ENCODE measurements around the gene CENPQ.

Gene CENPQ

DNA sequence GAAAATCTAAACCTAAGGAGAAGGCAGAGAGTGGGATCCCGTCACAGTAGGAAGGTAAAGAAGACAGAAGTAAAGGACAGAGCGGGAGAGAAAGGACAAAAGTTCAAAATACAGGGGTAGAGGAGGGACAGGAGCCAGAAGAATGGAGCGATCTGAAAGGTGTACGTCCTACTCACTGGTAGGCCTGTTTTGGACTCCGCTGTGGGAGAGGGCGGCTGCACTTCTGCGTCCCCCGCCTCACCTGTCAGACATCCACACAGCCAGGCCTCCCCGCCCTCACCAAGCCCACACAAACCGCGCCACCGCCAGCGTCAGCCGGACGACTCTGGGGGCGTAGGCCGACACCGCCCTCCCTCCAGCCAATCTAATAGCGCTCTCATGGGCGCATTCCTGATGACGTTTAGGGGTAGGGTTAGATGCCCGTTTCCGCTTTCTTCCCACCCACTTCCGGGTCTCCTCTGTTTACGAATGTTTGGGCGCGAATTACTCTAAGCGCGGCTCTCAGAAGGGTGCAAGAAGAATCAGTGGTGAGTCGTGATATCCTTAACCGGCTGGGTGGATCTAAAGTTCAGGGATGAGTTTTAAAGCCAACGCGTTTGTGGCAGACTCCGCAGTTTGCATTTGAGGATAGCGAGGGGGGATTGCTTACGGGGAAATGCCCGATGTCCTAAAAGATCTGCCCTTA lies at the start of gene CENPQ, which contains the start of gene MMUT:
Gene CENPQ, plus strand, starts transcription at position 444 of the 685 bp plus-strand sequence. CDS start 6,807 bp downstream, outside the sequence.
Gene MMUT, minus strand, starts transcription at position 327 of the 685 bp plus-strand sequence. CDS start 3,787 bp downstream, outside the sequence.
- Histone ChIP-seq H3K36me3 (ENCODE audit: insufficient read depth, low read depth, low read length) (peaks cover 6% of the 10 kb centered on the region; the same call in 1 of the 2 replicates), H3K9me3 (ENCODE audit: insufficient read depth, low read depth, low read length) (no peaks in the 10 kb centered on the region), H3K9ac (ENCODE audit: low read depth, low read length) (peak within 1 kb of the TSS; percentile 97), H3K4me3 (ENCODE audit: low read length) (peak within 1 kb of the TSS; percentile 93), H3K4me1 (ENCODE audit: insufficient read depth, low read length) (0 out of 2 replicates have a peak, but pooled peaks cover 4% of the 10 kb centered on the region), H3K27me3 (ENCODE audit: insufficient read depth, low read length) (no peaks in the 10 kb centered on the region), H3K27ac (ENCODE audit: low read length) (peak within 1 kb of the TSS; percentile 42)

DNA sequence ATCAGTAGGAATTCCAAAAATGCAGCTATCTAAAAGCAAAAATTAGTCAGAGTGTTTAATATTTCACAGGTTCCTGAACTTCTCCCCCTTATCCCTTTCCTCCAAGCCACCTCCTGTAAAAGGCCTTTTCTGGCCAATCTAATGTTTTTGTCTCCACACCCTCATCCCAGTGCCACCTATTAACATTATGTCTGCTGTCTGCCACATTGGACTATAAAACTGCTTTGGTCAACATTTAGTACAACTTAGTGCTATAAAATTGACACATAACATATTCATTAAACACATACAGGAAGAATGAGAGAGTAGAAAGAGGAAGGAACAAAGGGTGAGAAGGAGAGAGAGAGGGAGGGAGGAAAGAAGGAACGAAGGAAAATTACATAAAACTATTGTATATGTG lies 47.8 kb upstream of the CENPQ start:
- no peaks in the 10 kb centered on the region for H3K9me3 ChIP-seq (ENCODE audit: insufficient read depth, low read depth, low read length)
- H3K4me1 ChIP-seq (ENCODE audit: insufficient read depth, low read length), result no peaks in the 10 kb centered on the region
- no peaks in the 10 kb centered on the region for H3K36me3 ChIP-seq (ENCODE audit: insufficient read depth, low read depth, low read length)
- no peaks in the 10 kb centered on the region for H3K27me3 ChIP-seq (ENCODE audit: insufficient read depth, low read length)
- H3K27ac ChIP-seq (ENCODE audit: low read length), result no peak overlapping the region
- H3K4me3 ChIP-seq (ENCODE audit: low read length), result no peak overlapping the region
- no peak overlapping the region for H3K9ac ChIP-seq (ENCODE audit: low read depth, low read length)

DNA sequence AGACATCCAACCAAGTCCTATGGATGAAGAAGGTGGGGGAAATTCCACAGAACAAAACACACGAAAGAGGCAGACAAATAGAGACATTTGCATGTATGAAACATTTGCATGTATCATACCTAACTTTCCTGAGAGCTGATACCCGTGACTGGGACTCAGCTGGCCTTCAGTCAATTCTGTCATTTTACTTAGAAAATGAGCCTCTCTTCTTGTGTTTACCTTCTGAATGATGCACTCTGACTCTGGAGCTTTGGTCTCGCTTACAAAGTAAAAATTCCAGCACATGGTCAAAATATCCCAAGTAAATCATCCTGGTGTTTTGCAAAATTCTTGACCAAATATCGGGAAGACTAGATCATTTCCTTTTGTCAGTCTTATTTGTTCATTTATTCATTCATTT lies 47.0 kb upstream of the CENPQ start:
- H3K4me1 ChIP-seq (ENCODE audit: insufficient read depth, low read length), result no peaks in the 10 kb centered on the region
- H3K27ac ChIP-seq (ENCODE audit: low read length), result no peak overlapping the region
- no peaks in the 10 kb centered on the region for H3K36me3 ChIP-seq (ENCODE audit: insufficient read depth, low read depth, low read length)

DNA sequence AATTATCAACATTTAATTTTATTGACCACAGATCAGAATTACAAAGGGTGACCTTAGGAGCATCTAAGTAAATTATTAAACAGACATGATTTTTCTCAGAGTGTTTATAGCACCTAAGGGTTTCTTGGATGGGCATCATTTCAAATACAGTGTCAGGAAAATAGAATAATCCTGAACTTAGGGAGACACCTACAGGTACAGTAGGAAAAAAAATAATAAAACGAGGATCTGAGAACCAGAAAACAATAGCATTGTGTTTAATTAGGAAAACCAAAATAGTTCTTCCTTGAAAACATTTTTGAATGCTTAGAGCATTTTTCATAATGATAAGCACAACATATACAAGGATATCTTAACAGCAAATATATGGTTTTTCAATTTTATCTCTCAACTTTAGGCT lies 39.4 kb upstream of the CENPQ start:
- Histone ChIP-seq H3K9ac (ENCODE audit: low read depth, low read length) (no peak overlapping the region), H3K36me3 (ENCODE audit: insufficient read depth, low read depth, low read length) (no peaks in the 10 kb centered on the region), H3K4me1 (ENCODE audit: insufficient read depth, low read length) (no peaks in the 10 kb centered on the region), H3K27ac (ENCODE audit: low read length) (no peak overlapping the region), H3K9me3 (ENCODE audit: insufficient read depth, low read depth, low read length) (no peaks in the 10 kb centered on the region), H3K27me3 (ENCODE audit: insufficient read depth, low read length) (no peaks in the 10 kb centered on the region), H3K4me3 (ENCODE audit: low read length) (no peak overlapping the region)

More for the DNA sequence above, 47.0 kb upstream of the CENPQ start:
- H3K27me3 ChIP-seq (ENCODE audit: insufficient read depth, low read length), result no peaks in the 10 kb centered on the region
- no peaks in the 10 kb centered on the region for H3K9me3 ChIP-seq (ENCODE audit: insufficient read depth, low read depth, low read length)
- H3K4me3 ChIP-seq (ENCODE audit: low read length), result no peak overlapping the region
- H3K9ac ChIP-seq (ENCODE audit: low read depth, low read length), result no peak overlapping the region

GRCh38 chr6:49430187-49430586 lies 33.0 kb upstream of the CENPQ start:
- Histone ChIP-seq H3K27me3 (ENCODE audit: insufficient read depth, low read length) (no peaks in the 10 kb centered on the region), H3K9ac (ENCODE audit: low read depth, low read length) (no peak overlapping the region), H3K36me3 (ENCODE audit: insufficient read depth, low read depth, low read length) (peaks cover 14% of the 10 kb centered on the region), H3K9me3 (ENCODE audit: insufficient read depth, low read depth, low read length) (no peaks in the 10 kb centered on the region), H3K4me3 (ENCODE audit: low read length) (no peak overlapping the region), H3K27ac (ENCODE audit: low read length) (no peak overlapping the region), H3K4me1 (ENCODE audit: insufficient read depth, low read length) (no peaks in the 10 kb centered on the region)

DNA sequence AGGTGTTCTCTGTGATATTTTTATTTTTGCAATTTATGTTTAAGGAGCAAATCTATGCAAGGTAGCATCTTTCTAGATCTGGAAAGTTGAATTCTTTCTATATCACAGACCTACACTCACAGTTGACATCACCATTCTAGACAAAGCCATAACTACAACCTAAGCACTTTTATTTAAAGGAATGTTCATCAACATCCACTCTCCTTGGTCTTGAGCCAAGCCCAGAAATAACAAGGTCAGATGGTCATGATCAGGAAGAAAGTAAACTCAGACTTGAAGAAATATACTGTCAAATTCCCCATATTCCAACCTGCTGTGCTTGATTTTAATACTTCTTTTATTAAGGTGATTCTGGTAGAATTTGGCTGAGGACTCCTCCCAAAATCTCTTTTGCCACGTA lies 32.3 kb upstream of the CENPQ start:
- no peak overlapping the region for H3K27ac ChIP-seq (ENCODE audit: low read length)
- H3K9me3 ChIP-seq (ENCODE audit: insufficient read depth, low read depth, low read length), result no peaks in the 10 kb centered on the region
- peaks cover 21% of the 10 kb centered on the region for H3K36me3 ChIP-seq (ENCODE audit: insufficient read depth, low read depth, low read length)
- no peak overlapping the region for H3K4me3 ChIP-seq (ENCODE audit: low read length)
- no peaks in the 10 kb centered on the region for H3K4me1 ChIP-seq (ENCODE audit: insufficient read depth, low read length)
- H3K9ac ChIP-seq (ENCODE audit: low read depth, low read length), result no peak overlapping the region
- no peaks in the 10 kb centered on the region for H3K27me3 ChIP-seq (ENCODE audit: insufficient read depth, low read length)

DNA sequence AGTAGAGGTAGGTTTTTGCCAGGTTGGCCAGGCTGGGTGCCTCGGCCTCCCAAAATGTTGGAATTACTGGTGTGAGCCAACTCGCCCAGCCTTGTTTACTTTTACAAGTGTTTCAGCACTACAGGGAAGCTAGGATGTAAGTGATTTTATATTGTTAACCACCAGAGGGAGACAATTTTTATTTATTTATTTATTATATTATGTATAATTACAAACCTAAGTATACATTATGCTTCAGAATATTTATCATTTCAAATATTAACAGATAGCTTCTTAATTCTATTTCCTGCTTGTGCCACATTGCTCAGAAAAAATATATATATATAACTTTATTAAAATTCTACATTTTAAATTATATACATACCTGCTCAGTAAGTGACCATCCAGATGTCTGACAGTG lies 9.9 kb upstream of the CENPQ start:
- Histone ChIP-seq H3K4me1 (ENCODE audit: insufficient read depth, low read length) (no peaks in the 10 kb centered on the region), H3K27ac (ENCODE audit: low read length) (no peak overlapping the region), H3K4me3 (ENCODE audit: low read length) (no peak overlapping the region), H3K27me3 (ENCODE audit: insufficient read depth, low read length) (no peaks in the 10 kb centered on the region), H3K9me3 (ENCODE audit: insufficient read depth, low read depth, low read length) (no peaks in the 10 kb centered on the region), H3K9ac (ENCODE audit: low read depth, low read length) (no peak overlapping the region), H3K36me3 (ENCODE audit: insufficient read depth, low read depth, low read length) (peaks cover 35% of the 10 kb centered on the region)

GRCh38 chr6:49454787-49455709 lies 8.1 kb upstream of the CENPQ start:
- Histone ChIP-seq H3K36me3 (ENCODE audit: insufficient read depth, low read depth, low read length) (peaks cover 32% of the 10 kb centered on the region), H3K9ac (ENCODE audit: low read depth, low read length) (no peak overlapping the region), H3K4me3 (ENCODE audit: low read length) (no peak overlapping the region), H3K9me3 (ENCODE audit: insufficient read depth, low read depth, low read length) (no peaks in the 10 kb centered on the region), H3K27ac (ENCODE audit: low read length) (no peak overlapping the region), H3K27me3 (ENCODE audit: insufficient read depth, low read length) (no peaks in the 10 kb centered on the region), H3K4me1 (ENCODE audit: insufficient read depth, low read length) (no peaks in the 10 kb centered on the region)

DNA sequence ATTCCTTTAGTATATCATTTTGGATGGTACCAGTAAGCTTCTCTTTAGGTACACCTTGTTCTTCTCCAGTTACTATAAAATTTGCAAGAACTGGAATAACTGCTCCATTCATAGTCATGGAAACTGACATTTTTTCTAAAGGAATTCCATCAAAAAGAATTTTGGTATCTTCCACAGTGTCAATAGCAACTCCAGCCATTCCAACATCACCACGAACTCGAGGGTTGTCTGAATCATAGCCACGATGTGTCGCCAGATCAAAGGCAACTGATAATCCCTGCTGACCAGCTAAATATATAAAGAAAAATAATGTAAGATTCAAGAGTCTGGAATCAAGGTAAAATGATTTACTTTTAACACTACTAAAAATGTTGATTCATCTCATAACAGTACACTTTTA lies 5.4 kb upstream of the CENPQ start:
- no peak overlapping the region for H3K27ac ChIP-seq (ENCODE audit: low read length)
- H3K4me1 ChIP-seq (ENCODE audit: insufficient read depth, low read length), result 0 out of 2 replicates have a peak, but pooled peaks cover 4% of the 10 kb centered on the region
- no peaks in the 10 kb centered on the region for H3K9me3 ChIP-seq (ENCODE audit: insufficient read depth, low read depth, low read length)
- no peaks in the 10 kb centered on the region for H3K27me3 ChIP-seq (ENCODE audit: insufficient read depth, low read length)
- no peak overlapping the region for H3K9ac ChIP-seq (ENCODE audit: low read depth, low read length)
- no peak overlapping the region for H3K4me3 ChIP-seq (ENCODE audit: low read length)
- H3K36me3 ChIP-seq (ENCODE audit: insufficient read depth, low read depth, low read length), result peaks cover 20% of the 10 kb centered on the region; the same call in 1 of the 2 replicates

DNA sequence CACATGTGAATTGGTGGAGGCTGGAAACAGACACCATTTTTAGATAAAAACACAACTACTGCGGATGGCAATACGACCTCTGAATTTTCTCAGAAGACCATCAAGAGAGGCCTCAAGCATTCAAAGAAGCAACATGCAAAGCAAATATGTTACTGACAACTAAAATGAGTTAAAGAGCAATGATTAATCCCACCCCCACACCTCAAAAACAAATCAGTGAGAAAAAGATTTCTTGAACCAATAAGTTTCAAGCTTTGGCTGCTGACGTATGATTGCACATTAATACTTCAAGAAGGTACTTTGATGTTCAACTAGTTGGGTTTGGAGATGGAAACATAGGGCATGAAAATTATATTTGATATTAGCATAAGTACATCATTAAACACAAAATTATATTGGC lies 1.1 kb upstream of the CENPQ start:
- H3K9me3 ChIP-seq (ENCODE audit: insufficient read depth, low read depth, low read length), result no peaks in the 10 kb centered on the region
- H3K4me1 ChIP-seq (ENCODE audit: insufficient read depth, low read length), result 0 out of 2 replicates have a peak, but pooled peaks cover 4% of the 10 kb centered on the region
- H3K4me3 ChIP-seq (ENCODE audit: low read length), result peak overlapping the region; percentile 93
- peak overlapping the region; percentile 97 for H3K9ac ChIP-seq (ENCODE audit: low read depth, low read length)
- no peak overlapping the region for H3K27ac ChIP-seq (ENCODE audit: low read length)
- peaks cover 12% of the 10 kb centered on the region; the same call in 1 of the 2 replicates for H3K36me3 ChIP-seq (ENCODE audit: insufficient read depth, low read depth, low read length)
- H3K27me3 ChIP-seq (ENCODE audit: insufficient read depth, low read length), result no peaks in the 10 kb centered on the region

GRCh38 chr6:49462599-49462926 lies 607 bp upstream of the CENPQ start:
- peak overlapping the region; percentile 93 for H3K4me3 ChIP-seq (ENCODE audit: low read length)
- no peaks in the 10 kb centered on the region for H3K9me3 ChIP-seq (ENCODE audit: insufficient read depth, low read depth, low read length)
- H3K27me3 ChIP-seq (ENCODE audit: insufficient read depth, low read length), result no peaks in the 10 kb centered on the region
- H3K36me3 ChIP-seq (ENCODE audit: insufficient read depth, low read depth, low read length), result peaks cover 8% of the 10 kb centered on the region; the same call in 1 of the 2 replicates
- H3K27ac ChIP-seq (ENCODE audit: low read length), result no peak overlapping the region
- 0 out of 2 replicates have a peak, but pooled peaks cover 4% of the 10 kb centered on the region for H3K4me1 ChIP-seq (ENCODE audit: insufficient read depth, low read length)
- peak overlapping the region; percentile 97 for H3K9ac ChIP-seq (ENCODE audit: low read depth, low read length)
